Stomach (tissue), 9 donors: ENCODE results near the gene IRF7. TPM values are rescaled to one million over a fixed set of nuclear protein-coding genes. Genes with fewer than 3 reads are reported as not detected.

Experiments
- DNase-seq, 2 donors: peaks; one replicate each; pipeline versions ENCODE4 v3.0.0 to v3.0.0-alpha.2; 2013 to 2019
- H3K27ac ChIP-seq, 5 donors: fragments of 200-600 bp in 4 of 5; sonication (generic) in 4 of 5; one replicate each; pipeline ENCODE4 v1.5.1; 2013 to 2019; ENCODE audit warnings: mild to moderate bottlenecking in 1 of 5, moderate library complexity in 1 of 5
- H3K27me3 ChIP-seq, 3 donors: fragments of 200-600 bp; sonication (generic); one replicate each; pipeline ENCODE4 v1.5.1; 2017 to 2019; ENCODE audit warnings: mixed run types in 1 of 3
- H3K36me3 ChIP-seq, 4 donors: fragments of 200-600 bp; sonication (generic); 1 replicate in 3 of 4; 2 replicates in 1 of 4; pipeline ENCODE4 v1.5.1; 2016 to 2019
- H3K4me1 ChIP-seq, 4 donors: fragments of 200-600 bp; sonication (generic); one replicate each; pipeline ENCODE4 v1.5.1; 2016 to 2019
- H3K4me3 ChIP-seq, 4 donors: fragments of 200-600 bp; sonication (generic) in 3 of 4; one replicate each; pipeline ENCODE4 v1.5.1; 2016 to 2019; ENCODE audit warnings: mild to moderate bottlenecking in 1 of 4
- H3K9me3 ChIP-seq, 4 donors: fragments of 200-600 bp; sonication (generic); one replicate each; pipeline ENCODE4 v1.5.1; 2016 to 2019
- CTCF ChIP-seq, 7 experiments: fragments of 450-650 bp in 4 of 7; fragments of 200-600 bp in 3 of 7; sonication (generic) in 3 of 7; IDR thresholded peaks; one replicate each; pipeline ENCODE4 v1.5.1; 2016 to 2019; ENCODE audit warnings: antibody characterized with exemption in 7 of 7, control low read depth in 2 of 7, mild to moderate bottlenecking in 1 of 7
- EP300 ChIP-seq: sonication (generic); formaldehyde crosslinking; IDR thresholded peaks from one replicate; pipeline ENCODE4 v1.6.1; 2017; ENCODE audit warnings: antibody characterized with exemption
- POLR2A ChIP-seq, 4 donors: fragments of 450-650 bp; IDR thresholded peaks; one replicate each; pipeline ENCODE4 v1.6.1; 2016; ENCODE audit warnings: antibody characterized with exemption in 4 of 4, control low read depth in 2 of 4, mild to moderate bottlenecking in 1 of 4, moderate library complexity in 1 of 4
- POLR2AphosphoS5 ChIP-seq, 3 donors: sonication (generic); formaldehyde crosslinking; IDR thresholded peaks; one replicate each; pipeline ENCODE4 v1.6.1; 2016; ENCODE audit warnings: antibody characterized with exemption in 3 of 3
- WGBS, 5 donors: extraction: QIAGEN DNeasy Blood & Tissue Kit in 3 of 5; methylation state at CpG; one replicate each; pipeline versions ENCODE4 v1.1.5 to v1.1.7; 2013 to 2018; 5-methylcytosine and 5-hydroxymethylcytosine counted together
- intact Hi-C: fragments of 100-400 bp; cut with DNase I; formaldehyde crosslinking; loops from one replicate; pipeline ENCODE4 v1.15.1; 2023; ENCODE audit warnings: low total_unique reads
- polyA plus RNA-seq, 3 donors: library from polyadenylated mRNA; stranded (reverse); fragments of 200-250 nt; gene quantifications; one replicate each; pipeline ENCODE4 v1.2.3, GENCODE V29; 2013
- total RNA-seq, 5 donors: library from RNA; depleted of rRNA; stranded (reverse); fragments of >200 nt; gene quantifications; one replicate each; pipeline versions ENCODE4 v1.1.0 to v1.2.3, GENCODE V29; 2014 to 2016
- donor health status: healthy with polysubstance abuse.
- donor health status: Bipolar disorder and iron deficiency.
- donor health status: healthy.

The IRF7 gene
- total and polyA plus RNA-seq, 8 donors, result 5.7 to 49.1 (median 33.7) TPM

GRCh38 chr11:571802-572185 is 44.0 kb downstream of the IRF7 start:
- no peak for TF ChIP-seq POLR2AphosphoS5 (IDR thresholded peaks at IDR 0.05)
- no peak for TF ChIP-seq CTCF (IDR thresholded peaks at IDR 0.05)
- TF ChIP-seq EP300, result no peak
- TF ChIP-seq POLR2A (IDR thresholded peaks at IDR 0.05), result no peak
- Histone ChIP-seq H3K27me3 (peaks cover 0 to 21% (median 4%) of the 10 kb centered on the region in 3 donors), H3K27ac (no peak overlapping the region), H3K36me3 (no peaks in the 10 kb centered on the region), H3K4me3 (no peak overlapping the region), H3K9me3 (no peaks in the 10 kb centered on the region), H3K4me1 (peaks cover 24 to 41% (median 38%) of the 10 kb centered on the region in 4 donors)
- 71 to 82% (median 79%) methylated on average over 8 of the region's 8 CpGs for WGBS, 5 donors
- intact Hi-C loops, result loop anchor here (5.0 kb wide), 1 partner anchor 49 kb away; no protein-coding TSS in a partner anchor
- DNase-seq, result no peak

- peak overlapping the region; percentile 80 to 92 (median 89) for H3K27ac ChIP-seq
- 26 to 50% (median 30%) methylated on average over 23 to 36 of the region's 36 CpGs for WGBS, 5 donors
- H3K4me1 ChIP-seq, result peaks cover 13 to 34% (median 30%) of the 10 kb centered on the region in 4 donors
- peaks cover 0 to under 1% (median 0%) of the 10 kb centered on the region in 4 donors for H3K36me3 ChIP-seq
- intact Hi-C loops, result no loop called here
- peak overlapping the region; percentile 62 to 69 (median 64) for H3K4me3 ChIP-seq
- no peaks in the 10 kb centered on the region for H3K9me3 ChIP-seq
- H3K27me3 ChIP-seq, result peaks cover 0 to 10% (median 0%) of the 10 kb centered on the region in 3 donors
- TF ChIP-seq POLR2A (IDR thresholded peaks at IDR 0.05), result no peak
- TF ChIP-seq POLR2AphosphoS5 (IDR thresholded peaks at IDR 0.05), result no peak
- TF ChIP-seq EP300, result no peak
- TF ChIP-seq CTCF (IDR thresholded peaks at IDR 0.05), result no peak
- DNase-seq, result peak in 1 of 2 donors; percentile 49
Measured at GRCh38 chr11:569158-569885, 46.4 kb downstream of the IRF7 start.

GRCh38 chr11:568306-569157 is 47.2 kb downstream of the IRF7 start:
- Histone ChIP-seq H3K4me3 (peak overlapping the region; percentile 62 to 69 (median 64)), H3K9me3 (no peaks in the 10 kb centered on the region), H3K36me3 (peaks cover 0 to 9% (median 3%) of the 10 kb centered on the region in 4 donors), H3K4me1 (peaks cover 13 to 36% (median 34%) of the 10 kb centered on the region in 4 donors), H3K27me3 (peaks cover 0 to 9% (median 0%) of the 10 kb centered on the region in 3 donors), H3K27ac (peak overlapping the region; percentile 82 to 94 (median 90))
- peak; percentile 96 to 98 for DNase-seq
- intact Hi-C loops, result no loop called here
- TF ChIP-seq POLR2AphosphoS5 (IDR thresholded peaks at IDR 0.05) (peak; percentile 24 to 57 (median 31)), CTCF (IDR thresholded peaks at IDR 0.05) (no peak)
- 0 to 1% (median 1%) methylated on average over 23 to 123 of the region's 123 CpGs for WGBS, 5 donors

- peak overlapping the region; percentile 82 to 94 (median 90) for H3K27ac ChIP-seq
- intact Hi-C loops, result no loop called here
- TF ChIP-seq POLR2A (IDR thresholded peaks at IDR 0.05) (no peak), EP300 (no peak), POLR2AphosphoS5 (IDR thresholded peaks at IDR 0.05) (no peak), CTCF (IDR thresholded peaks at IDR 0.05) (no peak)
- H3K4me1 ChIP-seq, result peaks cover 19 to 44% (median 42%) of the 10 kb centered on the region in 4 donors
- no peak for DNase-seq
- no peaks in the 10 kb centered on the region for H3K9me3 ChIP-seq
- peak overlapping the region; percentile 62 to 69 (median 64) for H3K4me3 ChIP-seq
- 12 to 31% (median 22%) methylated on average over 12 to 41 of the region's 41 CpGs for WGBS, 5 donors
- peaks cover 0 to 9% (median 0%) of the 10 kb centered on the region in 3 donors for H3K27me3 ChIP-seq
- peaks cover 0 to 16% (median 7%) of the 10 kb centered on the region in 4 donors for H3K36me3 ChIP-seq
Measured at GRCh38 chr11:567629-568292, 48.0 kb downstream of the IRF7 start.
